Measurements from ENCODE around the gene ICAM4.

GRCh38 chr19:10289167-10289835 is 2.5 kb downstream of the ICAM4 start:
- TF ChIP-seq CTCF (IDR thresholded peaks at IDR 0.05) (no peak), POLR2A (IDR thresholded peaks at IDR 0.05) (no peak)

Data from vagina (tissue), 2 donors.